Endothelial cell of umbilical vein (primary cell): ENCODE results near the gene PLXNA4. TPM values are rescaled to one million over a fixed set of nuclear protein-coding genes. Genes with fewer than 3 reads are reported as not detected.

ENCODE experiments used
- BruUV-seq: library from RNA; stranded (reverse); fragments of 400-500 nt; replicated peaks from 2 replicates; lab custom pipeline; 2021; lab: Mats Ljungman, UMichigan
- CTCF ChIA-PET: fragments of 300-600, 350-600 bp; sonication (Branson Sonifier 250); formaldehyde crosslinking; loops from one replicate; lab custom pipeline; 2021; ENCODE audit warnings: antibody characterized with exemption, inconsistent platforms; lab: Charles Lee
- POLR2A ChIA-PET: fragments of 300-600, 350-600 bp; sonication (Branson Sonifier 250); formaldehyde crosslinking; loops from one replicate; lab custom pipeline; 2021; ENCODE audit warnings: antibody characterized with exemption, inconsistent platforms; lab: Charles Lee
- DNase-seq: peaks from one replicate; pipeline ENCODE4 v3.0.0-alpha.2; 2011; ENCODE audit warnings: low read depth, low spot score
- FAIRE-seq: peaks from 2 replicates; lab custom pipeline; 2011; peaks lifted over from hg19 to GRCh38; lab: Jason Lieb, UNC
- H2AFZ ChIP-seq: 2 replicates; pipeline ENCODE4 v1.6.0; 2012; ENCODE audit warnings: low read depth, low read length, control low read depth, inconsistent platforms
- H3K27ac ChIP-seq: 2 replicates; pipeline ENCODE4 v1.5.1; 2011; ENCODE audit warnings: low read depth, mild to moderate bottlenecking, control low read depth, low read length, moderate library complexity; ENCODE audit not compliant: insufficient read depth
- H3K27me3 ChIP-seq, 2 experiments: 2 replicates each; pipeline versions ENCODE4 v1.6.0 to v1.6.1; 2011; ENCODE audit warnings: low read length in 2 of 2, mixed read lengths in 1 of 2; ENCODE audit not compliant: control insufficient read depth in 2 of 2, insufficient read depth in 2 of 2
- H3K36me3 ChIP-seq, 2 experiments: 2 replicates in 1 of 2; 3 replicates in 1 of 2; pipeline ENCODE4 v1.5.1; 2011; ENCODE audit warnings: low read length in 2 of 2, mild to moderate bottlenecking in 1 of 2, moderate library complexity in 1 of 2; ENCODE audit not compliant: control insufficient read depth in 2 of 2, insufficient read depth in 2 of 2; ENCODE audit errors: extremely low read depth in 1 of 2
- H3K4me1 ChIP-seq: 3 replicates; pipeline ENCODE4 v1.5.1; 2011; ENCODE audit warnings: mild to moderate bottlenecking, low read length; ENCODE audit not compliant: control insufficient read depth, insufficient read depth; ENCODE audit errors: extremely low read depth
- H3K4me2 ChIP-seq: 2 replicates; pipeline ENCODE4 v1.6.1; 2011; ENCODE audit warnings: low read length, control low read depth, mixed read lengths; ENCODE audit not compliant: insufficient read depth
- H3K4me3 ChIP-seq, 3 experiments: fragments of 200-600 bp in 1 of 3; sonication (generic), shearing (Covaris generic) in 1 of 3; replicated peaks in 1 of 3; 2 replicates each; pipeline ENCODE4 v1.5.1; 2011 to 2016; ENCODE audit warnings: control low read depth in 3 of 3, low read length in 3 of 3, mild to moderate bottlenecking in 2 of 3, inconsistent platforms in 1 of 3, low read depth in 1 of 3, moderate library complexity in 1 of 3; ENCODE audit not compliant: insufficient read depth in 1 of 3
- H3K79me2 ChIP-seq: 2 replicates; pipeline ENCODE4 v1.6.0; 2012; ENCODE audit warnings: low read length, inconsistent platforms; ENCODE audit not compliant: control insufficient read depth, insufficient read depth
- H3K9ac ChIP-seq: replicated peaks from 2 replicates; pipeline ENCODE3; 2011; ENCODE audit warnings: low read length, control low read depth; ENCODE audit not compliant: insufficient read depth; ENCODE audit errors: extremely low read depth
- H3K9me1 ChIP-seq: replicated peaks from 3 replicates; pipeline ENCODE4 v1.6.0; 2011; ENCODE audit warnings: mild to moderate bottlenecking, low read length; ENCODE audit not compliant: control insufficient read depth, insufficient read depth; ENCODE audit errors: extremely low read depth
- H3K9me3 ChIP-seq: replicated peaks from 2 replicates; pipeline ENCODE4 v1.5.1; 2012; ENCODE audit warnings: low read length, inconsistent platforms; ENCODE audit not compliant: control insufficient read depth, insufficient read depth
- H4K20me1 ChIP-seq: replicated peaks from 2 replicates; pipeline ENCODE3; 2011; ENCODE audit warnings: mild to moderate bottlenecking, low read length; ENCODE audit not compliant: control insufficient read depth, insufficient read depth; ENCODE audit errors: extremely low read depth
- GATA2 ChIP-seq: IDR thresholded peaks from 2 replicates; pipeline ENCODE4 v1.7.0; 2011; ENCODE audit warnings: low read depth, mild to moderate bottlenecking, moderate library complexity, mixed read lengths, low read length; ENCODE audit not compliant: insufficient read length, insufficient read depth
- MYC ChIP-seq: IDR thresholded peaks from one replicate; pipeline ENCODE4 v1.6.1; 2011; ENCODE audit warnings: mild to moderate bottlenecking, low read depth, low read length
- POLR2A ChIP-seq: IDR thresholded peaks from 2 replicates; pipeline ENCODE4 v1.6.1; 2012; ENCODE audit warnings: low read depth, mild to moderate bottlenecking, control low read depth, low read length
- POLR2AphosphoS5 ChIP-seq: IDR thresholded peaks from 2 replicates; pipeline ENCODE4 v1.6.1; 2012; ENCODE audit warnings: low read depth, mild to moderate bottlenecking, control low read depth, low read length, moderate library complexity; ENCODE audit not compliant: insufficient read depth
- dilution Hi-C: fragments of 300-500 bp; cut with MboI; formaldehyde crosslinking; loops from one replicate; pipeline ENCODE4 v1.15.0; 2019; ENCODE audit warnings: low sequenced_read_pairs; ENCODE audit not compliant: extremely low pct_ligation_motif_present
- intact Hi-C: fragments of 100-400 bp; cut with micrococcal nuclease; formaldehyde crosslinking; loops from one replicate; pipeline ENCODE4 v1.10.0; 2022
- polyA plus RNA-seq, 4 experiments: library from polyadenylated mRNA; depleted of rRNA in 3 of 4; stranded (reverse) in 3 of 4; unstranded in 1 of 4; fragments of >200 nt; gene quantifications; 2 replicates each; pipeline versions ENCODE4 v1.2.1 to v1.2.3, GENCODE V29; 2011 to 2012; ENCODE audit warnings: missing spikeins in 1 of 4
- total RNA-seq: library from RNA; stranded (reverse); gene quantifications from 2 replicates; pipeline ENCODE4 v1.2.3, GENCODE V29; 2021
- TF ChIP-seq, protein P1 (sequence below), 2 donors: IDR thresholded peaks; 1 replicate in 1 of 2; 2 replicates in 1 of 2; pipeline ENCODE4 v1.5.1; 2011; ENCODE audit warnings: low read length in 2 of 2, mild to moderate bottlenecking in 2 of 2, moderate library complexity in 2 of 2, control low read depth in 1 of 2, inconsistent platforms in 1 of 2, low read depth in 1 of 2; ENCODE audit not compliant: insufficient read depth in 1 of 2; ENCODE audit errors: extremely low read depth in 1 of 2

PLXNA4 gene
- total and polyA plus RNA-seq, 2 donors (not counting 3 experiments of a cell fraction or from before 2014, with no cell fraction given): 12.1 to 20.4 TPM

DNA sequence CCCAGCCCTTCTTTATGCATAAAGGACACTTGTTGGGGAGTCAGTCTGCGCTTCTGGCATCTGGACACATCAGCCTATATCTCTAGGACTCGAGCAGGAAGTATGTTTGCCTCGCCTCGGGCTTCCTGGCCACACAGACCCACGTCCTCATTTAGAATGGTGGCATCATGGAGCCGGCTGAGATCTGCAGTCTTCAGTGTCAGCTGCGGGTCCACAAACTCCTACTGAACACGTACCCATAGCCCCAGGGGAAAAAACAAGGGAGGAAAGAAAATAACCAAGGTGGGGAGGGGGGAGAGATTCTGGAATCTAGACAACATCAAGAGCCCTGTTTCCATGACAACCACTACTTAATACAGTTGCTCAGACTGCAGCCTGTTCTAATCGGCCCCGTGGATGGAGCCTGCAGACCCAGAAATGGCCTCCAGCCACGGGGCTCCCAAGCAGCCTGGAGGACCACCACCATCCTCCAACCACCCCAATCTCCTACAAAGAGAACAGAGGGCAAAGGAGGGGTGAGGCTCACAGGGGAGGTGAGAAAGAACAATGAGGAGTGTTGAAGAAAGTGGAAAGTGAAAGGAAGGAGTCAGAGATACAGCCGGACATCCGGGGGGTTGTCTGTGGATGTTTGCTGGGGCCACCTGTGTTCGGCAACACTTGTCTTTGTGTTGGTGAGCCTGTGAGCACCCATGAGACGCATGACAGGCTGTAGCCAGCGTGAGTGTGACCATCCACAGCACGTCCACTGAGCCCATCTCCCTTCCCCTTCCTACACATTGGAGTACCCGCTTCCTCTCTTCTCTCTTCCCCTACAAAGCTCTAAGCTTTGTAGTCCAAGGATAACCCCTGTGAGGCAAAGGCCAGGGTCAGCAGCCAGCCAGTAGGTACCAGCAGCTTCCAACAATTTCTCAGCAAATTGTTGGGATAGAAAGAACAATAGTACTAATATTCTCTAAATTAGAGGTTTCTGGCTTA is 141.0 kb downstream of the PLXNA4 start:
- dilution Hi-C loops: no loop called here
- TF ChIP-seq, protein P1, sequence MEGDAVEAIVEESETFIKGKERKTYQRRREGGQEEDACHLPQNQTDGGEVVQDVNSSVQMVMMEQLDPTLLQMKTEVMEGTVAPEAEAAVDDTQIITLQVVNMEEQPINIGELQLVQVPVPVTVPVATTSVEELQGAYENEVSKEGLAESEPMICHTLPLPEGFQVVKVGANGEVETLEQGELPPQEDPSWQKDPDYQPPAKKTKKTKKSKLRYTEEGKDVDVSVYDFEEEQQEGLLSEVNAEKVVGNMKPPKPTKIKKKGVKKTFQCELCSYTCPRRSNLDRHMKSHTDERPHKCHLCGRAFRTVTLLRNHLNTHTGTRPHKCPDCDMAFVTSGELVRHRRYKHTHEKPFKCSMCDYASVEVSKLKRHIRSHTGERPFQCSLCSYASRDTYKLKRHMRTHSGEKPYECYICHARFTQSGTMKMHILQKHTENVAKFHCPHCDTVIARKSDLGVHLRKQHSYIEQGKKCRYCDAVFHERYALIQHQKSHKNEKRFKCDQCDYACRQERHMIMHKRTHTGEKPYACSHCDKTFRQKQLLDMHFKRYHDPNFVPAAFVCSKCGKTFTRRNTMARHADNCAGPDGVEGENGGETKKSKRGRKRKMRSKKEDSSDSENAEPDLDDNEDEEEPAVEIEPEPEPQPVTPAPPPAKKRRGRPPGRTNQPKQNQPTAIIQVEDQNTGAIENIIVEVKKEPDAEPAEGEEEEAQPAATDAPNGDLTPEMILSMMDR (IDR thresholded peaks at IDR 0.05; ENCODE audit: extremely low read depth in 1 of 2, insufficient read depth in 1 of 2, low read depth in 1 of 2, low read length in 2 of 2): no peak
- TF ChIP-seq GATA2: no peak
- no peak for TF ChIP-seq POLR2A
- TF ChIP-seq MYC: no peak
- no peak for TF ChIP-seq POLR2AphosphoS5
- peaks cover 41% of the 10 kb centered on the region for H3K4me1 ChIP-seq
- H3K4me2 ChIP-seq: no peak overlapping the region
- no TSS peak for BruUV-seq
- CTCF ChIA-PET: interaction anchor here (1.7 kb wide), 1 partner anchor 13 kb away, joined by 4 read pairs; no protein-coding TSS in a partner anchor
- no peaks in the 10 kb centered on the region for H4K20me1 ChIP-seq
- no peak overlapping the region for H2AFZ ChIP-seq
- intact Hi-C loops: no loop called here
- no peak overlapping the region for H3K4me3 ChIP-seq
- H3K27me3 ChIP-seq: no peaks in the 10 kb centered on the region
- POLR2A ChIA-PET: no interaction called here
- H3K9ac ChIP-seq: no peak overlapping the region
- FAIRE-seq: no peak
- H3K9me3 ChIP-seq: no peaks in the 10 kb centered on the region
- no peak for DNase-seq
- no peak overlapping the region for H3K27ac ChIP-seq
- no peaks in the 10 kb centered on the region for H3K9me1 ChIP-seq
- H3K79me2 ChIP-seq: no peaks in the 10 kb centered on the region
- no peaks in the 10 kb centered on the region for H3K36me3 ChIP-seq
